Keratinocyte (primary cell): Measurements from ENCODE around the gene NOA1.

Experiments used
- EZH2 ChIP-seq: IDR thresholded peaks from one replicate; pipeline ENCODE4 v1.6.1; 2012; ENCODE audit warnings: inconsistent platforms, mild to moderate bottlenecking, low read length, moderate library complexity
- TF ChIP-seq, protein P1 (sequence below), 3 experiments: IDR thresholded peaks in 1 of 3; conservative IDR thresholded peaks in 1 of 3; optimal IDR thresholded peaks in 1 of 3; 2 replicates in 2 of 3; 3 replicates in 1 of 3; pipeline versions ENCODE3 to v1.5.1; 2011; ENCODE audit warnings: low read length in 3 of 3, mild to moderate bottlenecking in 3 of 3, moderate library complexity in 2 of 3, control low read depth in 1 of 3, inconsistent platforms in 1 of 3; ENCODE audit not compliant: insufficient read depth in 2 of 3; ENCODE audit errors: extremely low read depth in 1 of 3

DNA sequence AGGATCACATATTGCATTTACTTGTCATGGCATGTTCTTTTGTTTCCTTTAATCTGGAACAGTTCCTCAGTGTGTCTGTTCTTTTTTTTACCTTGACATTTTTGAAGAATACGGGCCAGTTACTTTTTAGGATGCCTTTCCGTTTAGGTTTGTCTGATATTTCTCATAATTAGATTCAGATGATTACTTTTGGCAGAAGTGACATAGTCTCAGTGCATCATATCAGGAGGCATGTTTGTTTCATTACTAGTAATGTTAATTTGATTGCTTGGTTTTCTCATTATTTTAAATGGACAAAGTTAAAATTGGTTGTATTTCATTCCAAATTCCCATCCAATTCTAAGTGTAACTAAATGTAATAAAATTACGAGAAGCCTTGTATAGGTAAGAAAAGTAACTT, 9.5 kb upstream of the NOA1 start:
- TF ChIP-seq, protein P1, sequence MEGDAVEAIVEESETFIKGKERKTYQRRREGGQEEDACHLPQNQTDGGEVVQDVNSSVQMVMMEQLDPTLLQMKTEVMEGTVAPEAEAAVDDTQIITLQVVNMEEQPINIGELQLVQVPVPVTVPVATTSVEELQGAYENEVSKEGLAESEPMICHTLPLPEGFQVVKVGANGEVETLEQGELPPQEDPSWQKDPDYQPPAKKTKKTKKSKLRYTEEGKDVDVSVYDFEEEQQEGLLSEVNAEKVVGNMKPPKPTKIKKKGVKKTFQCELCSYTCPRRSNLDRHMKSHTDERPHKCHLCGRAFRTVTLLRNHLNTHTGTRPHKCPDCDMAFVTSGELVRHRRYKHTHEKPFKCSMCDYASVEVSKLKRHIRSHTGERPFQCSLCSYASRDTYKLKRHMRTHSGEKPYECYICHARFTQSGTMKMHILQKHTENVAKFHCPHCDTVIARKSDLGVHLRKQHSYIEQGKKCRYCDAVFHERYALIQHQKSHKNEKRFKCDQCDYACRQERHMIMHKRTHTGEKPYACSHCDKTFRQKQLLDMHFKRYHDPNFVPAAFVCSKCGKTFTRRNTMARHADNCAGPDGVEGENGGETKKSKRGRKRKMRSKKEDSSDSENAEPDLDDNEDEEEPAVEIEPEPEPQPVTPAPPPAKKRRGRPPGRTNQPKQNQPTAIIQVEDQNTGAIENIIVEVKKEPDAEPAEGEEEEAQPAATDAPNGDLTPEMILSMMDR (optimal IDR thresholded peaks at IDR 0.05 in 1 of 3, IDR thresholded peaks at IDR 0.05 in 1 of 3, conservative IDR thresholded peaks at IDR 0.05 in 1 of 3; ENCODE audit: extremely low read depth in 1 of 3, insufficient read depth in 2 of 3, low read length in 3 of 3): no peak
- no peak for TF ChIP-seq EZH2
